DND-41 (cell line): ENCODE measurements around the gene CCN6.

Experiments
- CTCF ChIP-seq: IDR thresholded peaks from 2 replicates; pipeline ENCODE4 v1.5.1; 2012; ENCODE audit warnings: borderline replicate concordance, low read length, moderate library complexity, mild to moderate bottlenecking; ENCODE audit not compliant: poor library complexity, severe bottlenecking; ENCODE audit errors: extremely low read depth
- EZH2 ChIP-seq: IDR thresholded peaks from 3 replicates; pipeline ENCODE4 v1.6.1; 2012; ENCODE audit warnings: borderline replicate concordance, low read depth, mild to moderate bottlenecking, moderate library complexity, low read length, inconsistent platforms; ENCODE audit not compliant: severe bottlenecking

- TF ChIP-seq CTCF (no peak), EZH2 (no peak)
Measured at GRCh38 chr6:112054001-112054400, at the start of gene CCN6.
